GM10248 (cell line): ENCODE measurements around the gene ACSL5.
A peak's percentile ranks its signal among the peaks of the same experiment; 100 is the strongest.

Experiments
- CTCF ChIA-PET: fragments of 300-600 bp; sonication (Branson Sonifier 250); formaldehyde crosslinking; extraction: SDS; loops from one replicate; lab custom pipeline; 2021; ENCODE audit warnings: antibody characterized with exemption; lab: Yijun Ruan, JAX
- POLR2A ChIA-PET: fragments of 350-650 bp; sonication (Branson Sonifier 250); formaldehyde crosslinking; extraction: SDS; loops from one replicate; lab custom pipeline; 2020; ENCODE audit warnings: antibody characterized with exemption; lab: Yijun Ruan, JAX
- DNase-seq: peaks from one replicate; pipeline ENCODE4 v3.0.0; 2012; ENCODE audit errors: extremely low spot score
- TF ChIP-seq, protein P1 (sequence below): IDR thresholded peaks from 2 replicates; pipeline ENCODE4 v1.5.1; 2012; ENCODE audit warnings: mild to moderate bottlenecking, low read depth; ENCODE audit errors: extremely low read depth, missing control alignments, control extremely low read depth

ACSL5 gene

DNA sequence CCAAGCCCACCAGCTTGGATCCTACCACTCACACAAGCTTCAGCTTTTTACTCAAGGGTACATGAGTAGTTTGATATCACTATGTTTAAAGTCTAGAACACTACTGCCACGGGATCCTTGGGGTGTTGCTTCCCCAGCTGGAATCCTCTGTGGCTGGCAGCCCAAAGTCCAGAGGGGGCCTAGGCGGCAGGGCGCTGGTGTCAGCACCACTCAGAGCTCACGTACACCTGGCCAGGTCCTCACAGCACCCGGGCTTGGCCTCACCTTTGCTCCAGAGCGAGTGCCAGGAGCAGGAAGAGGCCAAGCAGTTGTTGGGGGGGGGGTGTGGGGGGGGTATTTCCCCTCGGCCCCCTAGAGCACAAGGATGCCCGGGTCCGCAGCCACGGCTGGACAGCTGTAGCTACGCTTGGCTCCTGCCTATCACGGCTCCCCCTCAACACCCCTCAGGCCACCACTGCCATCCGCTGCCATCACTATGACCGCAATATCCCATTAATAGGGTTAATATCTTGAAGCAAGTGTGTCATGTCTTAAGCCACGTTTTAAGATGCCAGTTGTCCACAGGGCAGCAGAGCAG lies 55.8 kb downstream of the ACSL5 start:
- no peak for DNase-seq
- ChIA-PET POLR2A (no interaction called here), CTCF (interaction anchor here (1.1 to 1.2 kb wide), 3 partner anchors 17 to 114 kb away, joined by 3 to 4 read pairs (median 3); partner anchors contain the start of genes VTI1A and ZDHHC6)
- TF ChIP-seq, protein P1, sequence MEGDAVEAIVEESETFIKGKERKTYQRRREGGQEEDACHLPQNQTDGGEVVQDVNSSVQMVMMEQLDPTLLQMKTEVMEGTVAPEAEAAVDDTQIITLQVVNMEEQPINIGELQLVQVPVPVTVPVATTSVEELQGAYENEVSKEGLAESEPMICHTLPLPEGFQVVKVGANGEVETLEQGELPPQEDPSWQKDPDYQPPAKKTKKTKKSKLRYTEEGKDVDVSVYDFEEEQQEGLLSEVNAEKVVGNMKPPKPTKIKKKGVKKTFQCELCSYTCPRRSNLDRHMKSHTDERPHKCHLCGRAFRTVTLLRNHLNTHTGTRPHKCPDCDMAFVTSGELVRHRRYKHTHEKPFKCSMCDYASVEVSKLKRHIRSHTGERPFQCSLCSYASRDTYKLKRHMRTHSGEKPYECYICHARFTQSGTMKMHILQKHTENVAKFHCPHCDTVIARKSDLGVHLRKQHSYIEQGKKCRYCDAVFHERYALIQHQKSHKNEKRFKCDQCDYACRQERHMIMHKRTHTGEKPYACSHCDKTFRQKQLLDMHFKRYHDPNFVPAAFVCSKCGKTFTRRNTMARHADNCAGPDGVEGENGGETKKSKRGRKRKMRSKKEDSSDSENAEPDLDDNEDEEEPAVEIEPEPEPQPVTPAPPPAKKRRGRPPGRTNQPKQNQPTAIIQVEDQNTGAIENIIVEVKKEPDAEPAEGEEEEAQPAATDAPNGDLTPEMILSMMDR: no peak

DNA sequence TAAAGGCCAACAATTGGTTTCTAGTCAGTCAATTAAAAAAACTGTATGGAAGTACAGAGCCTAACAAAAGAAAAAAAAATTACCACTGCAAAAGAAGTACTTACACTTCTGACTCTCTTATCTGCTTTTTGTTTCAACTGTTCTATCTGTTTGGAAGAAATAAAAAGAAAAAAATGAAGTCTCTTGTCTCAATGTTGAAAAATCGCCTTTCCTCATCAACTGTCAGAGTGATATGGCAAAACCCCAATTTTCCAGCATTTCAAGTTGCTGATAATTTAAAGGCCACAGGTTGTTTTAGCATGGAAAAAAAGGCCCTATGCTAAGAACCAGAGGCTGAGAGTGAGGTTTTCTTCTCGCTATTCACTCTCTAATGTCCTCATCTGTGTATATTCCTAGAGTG lies 59.2 kb downstream of the ACSL5 start:
- POLR2A ChIA-PET: no interaction called here
- no peak for DNase-seq
- TF ChIP-seq, protein P1: no peak
- CTCF ChIA-PET: interaction anchor here (1.4 to 2.4 kb wide), 3 partner anchors 8 to 39 kb away, joined by 6 to 12 read pairs (median 7); no protein-coding TSS in a partner anchor

DNA sequence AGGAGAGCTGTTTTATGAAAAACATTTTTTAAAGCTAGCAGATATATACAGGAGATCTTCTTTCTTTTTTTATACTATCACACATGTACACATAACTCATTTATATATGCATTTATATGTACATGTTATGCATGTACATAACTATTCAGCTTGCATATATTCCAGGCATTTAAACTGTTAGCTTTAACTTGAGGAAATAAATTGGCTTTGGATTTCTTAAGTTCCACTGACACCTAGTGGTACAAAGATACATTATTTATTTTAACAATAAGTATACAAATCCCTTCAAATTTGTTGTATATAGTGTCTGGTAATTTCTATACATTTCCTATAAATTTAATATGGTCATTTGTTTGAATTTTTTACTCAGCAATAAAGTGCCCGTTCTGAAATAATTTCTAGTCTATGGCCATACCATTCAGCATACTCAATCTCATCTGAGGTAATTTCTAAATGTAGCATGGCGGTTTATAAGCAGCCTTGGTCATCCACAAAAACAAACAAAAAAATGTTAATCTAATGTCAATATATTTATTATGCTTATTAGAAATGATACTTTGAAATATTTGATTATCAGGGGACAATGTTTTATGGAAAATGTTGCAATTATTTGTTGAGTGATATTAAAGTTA lies 61.2 kb downstream of the ACSL5 start:
- ChIA-PET CTCF (interaction anchor here (0.8 to 3.8 kb wide), 25 partner anchors 8 to 316 kb away, joined by 3 to 15 read pairs (median 4); partner anchors contain the start of genes ACSL5, VTI1A and ZDHHC6), POLR2A (no interaction called here)
- DNase-seq: no peak
- TF ChIP-seq, protein P1: peak; percentile 39

DNA sequence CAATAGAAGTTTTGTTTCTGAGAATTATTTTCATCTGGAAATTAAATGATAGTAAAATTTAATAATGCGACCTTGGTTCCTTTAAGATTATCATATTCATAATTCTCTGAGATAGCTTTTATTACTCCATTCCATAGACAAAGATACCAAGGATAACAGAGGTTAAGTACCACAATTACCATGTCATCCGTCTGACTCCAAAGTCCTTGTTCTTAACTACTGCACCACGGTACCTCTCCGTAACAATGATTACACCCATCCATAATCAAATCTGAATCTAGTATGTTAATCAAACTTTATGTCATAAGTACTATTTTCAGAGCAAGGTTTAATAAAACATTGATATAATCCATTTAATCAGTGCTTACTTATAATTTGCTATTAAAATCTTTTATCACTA lies 64.4 kb downstream of the ACSL5 start:
- ChIA-PET POLR2A (no interaction called here), CTCF (interaction anchor here (1.0 kb wide), 1 partner anchor 10 kb away, joined by 3 read pairs; no protein-coding TSS in a partner anchor)
- no peak for DNase-seq
- TF ChIP-seq, protein P1: no peak

DNA sequence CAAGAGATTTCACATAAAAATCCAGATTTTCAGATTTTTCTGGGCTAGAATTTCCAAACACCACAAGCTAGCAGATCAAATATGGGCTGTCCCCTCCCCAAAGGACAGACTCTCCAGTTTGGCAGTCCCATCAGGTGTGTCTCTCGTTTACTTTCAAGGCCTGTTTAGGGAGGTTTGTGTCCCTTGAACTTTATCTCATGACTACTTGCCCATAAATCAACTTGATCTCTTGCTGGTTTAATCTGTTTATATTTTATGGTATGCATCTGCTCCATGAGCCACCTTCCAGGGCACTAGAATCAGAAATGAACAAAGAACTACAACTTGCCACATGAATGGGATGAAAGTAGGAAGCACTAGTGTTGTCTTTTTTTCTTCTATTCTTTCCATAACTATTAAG lies 67.6 kb downstream of the ACSL5 start:
- ChIA-PET CTCF (interaction anchor here (1.5 to 1.9 kb wide), 2 partner anchors 8 to 9 kb away, joined by 6 read pairs; no protein-coding TSS in a partner anchor), POLR2A (no interaction called here)
- DNase-seq: no peak
- TF ChIP-seq, protein P1: no peak

DNA sequence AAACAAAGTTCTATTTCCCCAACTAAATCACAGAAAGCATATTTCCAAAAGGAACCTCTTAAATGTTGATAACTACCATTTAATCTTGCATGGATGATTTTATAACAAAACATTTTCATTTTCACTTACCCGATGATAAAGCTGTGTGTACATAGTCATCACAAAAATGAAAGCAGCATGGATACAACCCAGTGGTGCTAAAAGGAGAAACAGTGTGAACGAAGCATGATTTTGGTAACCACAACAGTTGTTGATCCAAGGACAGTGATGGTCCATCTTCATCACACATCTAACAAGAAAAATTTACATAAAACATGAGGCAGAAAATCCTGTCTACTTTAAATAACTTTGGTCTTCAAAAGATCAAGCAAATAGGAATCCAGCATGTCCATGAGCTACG lies 68.1 kb downstream of the ACSL5 start:
- ChIA-PET POLR2A (no interaction called here), CTCF (interaction anchor here (1.0 to 2.8 kb wide), 2 partner anchors 29 to 54 kb away, joined by 3 to 12 read pairs; no protein-coding TSS in a partner anchor)
- no peak for DNase-seq
- TF ChIP-seq, protein P1: no peak
